Suprapubic skin (tissue), 4 donors: ENCODE measurements around the gene SNRPD3. TPM values are rescaled to one million over a fixed set of nuclear protein-coding genes. Genes with fewer than 3 reads are reported as not detected.

Source experiments
- DNase-seq, 2 donors: peaks; one replicate each; pipeline ENCODE4 v3.0.0-alpha.2; 2019; ENCODE audit warnings: low spot score in 2 of 2
- H3K27ac ChIP-seq: fragments of 200-600 bp; sonication (generic); one replicate; pipeline ENCODE4 v1.5.1; 2019
- H3K27me3 ChIP-seq: fragments of 200-600 bp; sonication (generic); one replicate; pipeline ENCODE4 v1.5.1; 2019
- H3K36me3 ChIP-seq: fragments of 200-600 bp; sonication (generic); one replicate; pipeline ENCODE4 v1.5.1; 2019
- H3K4me1 ChIP-seq: fragments of 200-600 bp; sonication (generic); one replicate; pipeline ENCODE4 v1.5.1; 2019
- H3K4me3 ChIP-seq: fragments of 200-600 bp; sonication (generic); one replicate; pipeline ENCODE4 v1.5.1; 2019; ENCODE audit warnings: mild to moderate bottlenecking
- H3K9me3 ChIP-seq: fragments of 200-600 bp; sonication (generic); one replicate; pipeline ENCODE4 v1.5.1; 2019
- EP300 ChIP-seq: sonication (generic); formaldehyde crosslinking; IDR thresholded peaks from one replicate; pipeline ENCODE4 v1.6.1; 2017; ENCODE audit warnings: antibody characterized with exemption
- POLR2A ChIP-seq, 2 donors: fragments of 450-650 bp; IDR thresholded peaks; one replicate each; pipeline ENCODE4 v1.6.1; 2017; ENCODE audit warnings: antibody characterized with exemption in 2 of 2, mild to moderate bottlenecking in 2 of 2, moderate library complexity in 2 of 2
- POLR2AphosphoS5 ChIP-seq, 3 donors: sonication (generic); formaldehyde crosslinking; IDR thresholded peaks; one replicate each; pipeline ENCODE4 v1.6.1; 2017; ENCODE audit warnings: antibody characterized with exemption in 3 of 3
- WGBS: methylation state at CpG from one replicate; pipeline ENCODE4 v1.1.5; 2018; 5-methylcytosine and 5-hydroxymethylcytosine counted together
- total RNA-seq, 4 donors: library from RNA; depleted of rRNA; stranded (reverse); fragments of >200 nt; gene quantifications; one replicate each; pipeline ENCODE4 v1.1.0, GENCODE V29; 2016
- TF ChIP-seq, protein P1 (sequence below), 2 donors: fragments of 200-600 bp in 1 of 2; fragments of 450-650 bp in 1 of 2; sonication (generic) in 1 of 2; IDR thresholded peaks; one replicate each; pipeline ENCODE4 v1.5.1; 2016 to 2019; ENCODE audit warnings: antibody characterized with exemption in 2 of 2, mild to moderate bottlenecking in 1 of 2, moderate library complexity in 1 of 2

Gene SNRPD3
- total RNA-seq, 4 donors from 2014 or later, result 168 to 208 (median 186) TPM

DNA sequence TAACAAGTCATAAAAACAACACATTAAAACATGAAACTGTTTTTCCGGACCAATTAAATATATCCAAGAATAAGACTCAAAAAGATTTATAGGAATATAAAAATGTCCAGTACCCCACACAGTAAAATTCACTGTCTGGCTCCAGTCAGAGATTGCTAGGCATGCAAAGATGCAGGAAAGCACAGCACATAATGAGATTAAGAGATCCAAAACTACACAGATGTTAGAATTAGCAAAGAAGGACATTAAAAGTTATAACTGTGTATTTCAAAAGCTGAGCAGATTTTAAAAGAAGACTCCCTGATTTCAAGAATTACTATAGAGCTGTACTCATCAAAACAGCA, 23.4 kb downstream of the SNRPD3 start:
- Histone ChIP-seq H3K27ac (peak overlapping the region; percentile 74), H3K36me3 (peaks cover 7% of the 10 kb centered on the region), H3K4me1 (peaks cover 48% of the 10 kb centered on the region), H3K27me3 (no peaks in the 10 kb centered on the region), H3K9me3 (no peaks in the 10 kb centered on the region), H3K4me3 (no peak overlapping the region)
- TF ChIP-seq POLR2AphosphoS5 (IDR thresholded peaks at IDR 0.05) (no peak), POLR2A (IDR thresholded peaks at IDR 0.05) (no peak), EP300 (no peak)
- TF ChIP-seq, protein P1, sequence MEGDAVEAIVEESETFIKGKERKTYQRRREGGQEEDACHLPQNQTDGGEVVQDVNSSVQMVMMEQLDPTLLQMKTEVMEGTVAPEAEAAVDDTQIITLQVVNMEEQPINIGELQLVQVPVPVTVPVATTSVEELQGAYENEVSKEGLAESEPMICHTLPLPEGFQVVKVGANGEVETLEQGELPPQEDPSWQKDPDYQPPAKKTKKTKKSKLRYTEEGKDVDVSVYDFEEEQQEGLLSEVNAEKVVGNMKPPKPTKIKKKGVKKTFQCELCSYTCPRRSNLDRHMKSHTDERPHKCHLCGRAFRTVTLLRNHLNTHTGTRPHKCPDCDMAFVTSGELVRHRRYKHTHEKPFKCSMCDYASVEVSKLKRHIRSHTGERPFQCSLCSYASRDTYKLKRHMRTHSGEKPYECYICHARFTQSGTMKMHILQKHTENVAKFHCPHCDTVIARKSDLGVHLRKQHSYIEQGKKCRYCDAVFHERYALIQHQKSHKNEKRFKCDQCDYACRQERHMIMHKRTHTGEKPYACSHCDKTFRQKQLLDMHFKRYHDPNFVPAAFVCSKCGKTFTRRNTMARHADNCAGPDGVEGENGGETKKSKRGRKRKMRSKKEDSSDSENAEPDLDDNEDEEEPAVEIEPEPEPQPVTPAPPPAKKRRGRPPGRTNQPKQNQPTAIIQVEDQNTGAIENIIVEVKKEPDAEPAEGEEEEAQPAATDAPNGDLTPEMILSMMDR (IDR thresholded peaks at IDR 0.05), result no peak
- WGBS, result 15% methylated on average over 1 of the region's 1 CpG
- no peak for DNase-seq

DNA sequence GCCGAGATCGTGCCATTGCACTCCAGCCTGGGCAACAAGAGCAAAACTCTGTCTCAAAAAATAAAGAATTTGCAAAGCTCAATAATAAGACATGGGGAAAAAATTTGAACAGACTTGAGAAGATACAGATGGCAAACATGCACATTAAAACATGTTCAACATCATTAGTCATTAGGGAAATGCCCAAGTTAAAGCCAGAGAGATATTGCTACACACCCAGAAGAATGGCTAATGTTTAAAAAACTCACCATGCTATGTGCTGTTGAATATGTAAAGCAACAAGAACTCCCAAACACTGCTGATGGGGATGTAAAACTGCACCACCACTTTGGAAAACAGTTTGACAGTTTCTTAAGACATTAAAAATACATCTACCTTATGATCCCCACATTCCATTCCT, 24.5 kb downstream of the SNRPD3 start:
- no peak for DNase-seq
- Histone ChIP-seq H3K36me3 (peaks cover 3% of the 10 kb centered on the region), H3K4me1 (peaks cover 53% of the 10 kb centered on the region), H3K4me3 (no peak overlapping the region), H3K27me3 (no peaks in the 10 kb centered on the region), H3K27ac (peak overlapping the region; percentile 74), H3K9me3 (no peaks in the 10 kb centered on the region)
- no peak for TF ChIP-seq EP300
- TF ChIP-seq, protein P1 (IDR thresholded peaks at IDR 0.05), result no peak
- no peak for TF ChIP-seq POLR2A (IDR thresholded peaks at IDR 0.05)
- no peak for TF ChIP-seq POLR2AphosphoS5 (IDR thresholded peaks at IDR 0.05)
- WGBS, result 66% methylated on average over 2 of the region's 2 CpGs

DNA sequence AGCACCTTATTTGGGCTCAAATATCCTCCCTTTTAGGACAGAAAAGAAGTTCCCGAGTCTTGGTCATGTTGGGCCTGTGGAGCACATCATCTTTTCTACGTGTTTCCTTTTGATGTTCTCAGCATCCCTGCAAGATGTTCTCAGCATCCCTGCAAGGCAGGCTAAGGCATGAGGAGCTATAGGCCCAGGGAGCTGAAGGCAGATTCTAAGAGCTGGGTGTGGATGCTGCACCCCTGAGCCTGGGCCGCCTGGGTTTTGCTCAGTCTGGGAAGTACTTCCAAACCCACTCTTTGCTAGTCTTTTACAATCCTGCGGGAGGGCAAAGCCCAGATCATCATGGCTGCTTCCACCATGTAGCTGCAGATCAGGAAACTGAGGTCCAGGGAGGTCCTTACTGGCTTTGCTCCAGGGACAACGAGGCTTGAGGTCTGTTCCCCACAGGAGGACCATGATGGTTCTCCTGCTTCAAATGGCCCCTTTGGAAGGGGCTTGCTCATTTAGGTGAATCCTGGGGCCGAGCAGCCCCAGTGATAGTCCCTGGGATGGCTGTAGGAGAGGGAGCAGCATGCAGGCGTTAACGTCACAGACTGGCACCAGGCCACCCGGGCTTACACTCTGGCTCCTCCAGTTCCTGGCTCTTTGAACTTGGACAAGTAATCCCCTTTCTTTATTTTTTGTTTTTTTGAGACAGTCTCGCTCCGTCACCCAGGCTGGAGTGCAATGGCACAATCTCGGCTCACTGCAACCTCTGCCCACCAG, 26.4 kb downstream of the SNRPD3 start:
- Histone ChIP-seq H3K4me1 (peaks cover 53% of the 10 kb centered on the region), H3K27ac (no peak overlapping the region), H3K4me3 (no peak overlapping the region), H3K36me3 (peaks cover 22% of the 10 kb centered on the region), H3K27me3 (no peaks in the 10 kb centered on the region), H3K9me3 (no peaks in the 10 kb centered on the region)
- peak in 1 of 2 donors; percentile 70 for DNase-seq
- WGBS, result 74% methylated on average over 9 of the region's 12 CpGs
- TF ChIP-seq EP300, result no peak
- TF ChIP-seq POLR2AphosphoS5 (IDR thresholded peaks at IDR 0.05), result no peak
- no peak for TF ChIP-seq POLR2A (IDR thresholded peaks at IDR 0.05)
- TF ChIP-seq, protein P1 (IDR thresholded peaks at IDR 0.05), result no peak

DNA sequence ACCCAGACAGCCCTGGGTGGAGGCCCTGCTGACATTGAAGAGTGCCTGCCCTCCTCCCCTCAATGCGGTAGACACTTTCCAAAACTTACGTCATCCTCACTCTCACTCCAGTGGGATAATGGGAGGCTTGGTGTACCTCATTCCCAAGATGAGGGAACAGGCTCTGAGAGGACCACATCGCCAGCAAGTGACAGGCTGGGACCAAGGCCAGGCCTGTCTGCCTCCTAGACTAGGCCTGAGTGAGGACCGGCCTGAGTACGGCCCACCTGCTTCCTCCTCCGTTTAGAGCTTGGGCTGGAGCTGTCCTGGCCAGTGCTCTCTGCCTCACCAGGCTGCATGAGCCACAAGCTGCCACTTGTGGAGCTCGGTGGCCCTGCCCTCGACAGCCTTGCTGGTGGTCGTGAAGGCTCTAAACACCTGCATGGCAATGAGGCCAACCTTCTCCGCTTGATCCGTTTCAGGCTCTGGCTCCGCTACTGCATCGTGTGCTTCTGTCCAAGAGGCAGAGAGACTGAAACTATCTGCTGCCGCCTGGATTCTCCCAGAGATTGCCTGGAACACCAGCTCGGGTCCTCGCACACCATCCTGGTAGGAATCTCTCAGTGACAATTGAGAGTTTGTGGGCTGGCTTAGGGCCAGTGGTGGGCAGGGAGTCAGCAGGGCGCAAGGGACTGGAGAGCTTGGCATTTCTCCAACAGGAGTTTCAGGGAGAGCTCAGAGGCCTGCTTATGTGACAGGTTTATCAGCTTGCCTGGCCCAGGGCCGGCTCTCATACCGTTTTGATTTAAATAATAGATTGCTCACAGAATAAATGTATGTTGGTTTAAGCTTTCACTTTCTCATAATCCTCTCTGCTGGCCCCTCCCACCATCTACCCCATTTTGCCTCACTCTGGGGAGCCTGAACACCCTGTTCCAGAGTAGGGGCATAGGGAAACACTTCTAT, 27.7 kb downstream of the SNRPD3 start:
- WGBS, result 36% methylated on average over 14 of the region's 19 CpGs
- peaks cover 46% of the 10 kb centered on the region for H3K4me1 ChIP-seq
- H3K36me3 ChIP-seq, result peaks cover 34% of the 10 kb centered on the region
- H3K27me3 ChIP-seq, result no peaks in the 10 kb centered on the region
- H3K27ac ChIP-seq, result peak overlapping the region; percentile 27
- DNase-seq, result peak in 1 of 2 donors; percentile 67
- TF ChIP-seq, protein P1 (IDR thresholded peaks at IDR 0.05), result no peak
- TF ChIP-seq EP300, result no peak
- no peak for TF ChIP-seq POLR2A (IDR thresholded peaks at IDR 0.05)
- TF ChIP-seq POLR2AphosphoS5 (IDR thresholded peaks at IDR 0.05), result no peak
- no peak overlapping the region for H3K4me3 ChIP-seq
- no peaks in the 10 kb centered on the region for H3K9me3 ChIP-seq
